HG02852 (cell line): ENCODE measurements around the gene TNRC6A.

Source experiments
- ATAC-seq: cut with Tn5 transposase; IDR thresholded peaks from one replicate; pipeline ENCODE4 v1.9.1; 2021; ENCODE audit warnings: mild to moderate bottlenecking, moderate library complexity; ENCODE audit not compliant: unreplicated experiment

The TNRC6A gene

GRCh38 chr16:24863582-24864437 is 134.4 kb downstream of the TNRC6A start:
- no peak for ATAC-seq

GRCh38 chr16:24869033-24869432 is 139.6 kb downstream of the TNRC6A start:
- ATAC-seq: no peak

DNA sequence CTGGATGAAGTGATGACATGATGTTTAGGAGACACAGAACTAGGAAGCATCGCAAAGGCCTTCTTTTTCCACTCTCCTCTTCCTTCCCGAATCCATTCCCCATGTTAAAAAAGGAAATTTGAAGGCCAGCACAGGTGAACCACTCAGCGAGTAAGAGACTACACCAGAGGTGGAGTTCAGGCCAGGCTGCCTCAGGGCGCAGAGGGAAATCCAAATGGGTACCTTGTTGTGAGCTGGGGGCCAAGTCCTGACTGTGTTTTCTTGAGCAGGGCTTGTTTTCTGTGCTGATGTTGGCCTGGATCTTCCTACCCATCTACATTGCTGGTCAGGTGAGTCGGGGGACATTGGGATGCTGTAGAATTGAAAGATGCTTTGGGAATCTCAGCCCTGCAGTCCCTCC is 142.4 kb downstream of the TNRC6A start:
- no peak for ATAC-seq

- no peak for ATAC-seq
These were observed 143.6 kb downstream of the TNRC6A start for GRCh38 chr16:24873028-24873427.

GRCh38 chr16:24875466-24875865 is 146.0 kb downstream of the TNRC6A start:
- no peak for ATAC-seq
